PC-3 (cell line): Measurements from ENCODE around the gene CDH4. TPM values are rescaled to one million over a fixed set of nuclear protein-coding genes. Genes with fewer than 3 reads are reported as not detected.

Experiments used
- ATAC-seq: fragments of 200-7000 bp; cut with Tn5 transposase; 2 replicates; pipeline ENCODE4 v1.9.1; 2020; ENCODE audit warnings: mild to moderate bottlenecking, moderate library complexity
- BruUV-seq: library from RNA; stranded (reverse); fragments of 400-500 nt; replicated peaks from 2 replicates; lab custom pipeline; 2021; lab: Mats Ljungman, UMichigan
- CTCF ChIA-PET: fragments of 300-600 bp; sonication (Branson Sonifier 250); formaldehyde crosslinking; loops from one replicate; lab custom pipeline; 2022; ENCODE audit warnings: antibody characterized with exemption; lab: Charles Lee
- POLR2A ChIA-PET: fragments of 300-600 bp; sonication (Branson Sonifier 250); formaldehyde crosslinking; loops from one replicate; lab custom pipeline; 2022; ENCODE audit warnings: antibody characterized with exemption; ENCODE audit not compliant: unreplicated experiment; lab: Charles Lee
- DNase-seq: peaks from one replicate; pipeline ENCODE4 v3.0.0-alpha.2; 2015
- H2AFZ ChIP-seq: fragments of 300-600 bp; sonication (generic); 2 replicates; pipeline ENCODE4 v1.6.0; 2016; ENCODE audit warnings: antibody characterized with exemption, low read length
- H3F3A ChIP-seq: fragments of 300-600 bp; sonication (generic); one replicate; pipeline ENCODE4 v1.6.0; 2017; ENCODE audit warnings: antibody characterized with exemption, low read length, control low read depth, mild to moderate bottlenecking; ENCODE audit not compliant: unreplicated experiment
- H3K27ac ChIP-seq: fragments of 300-600 bp; sonication (generic); 2 replicates; pipeline ENCODE4 v1.5.1; 2016; ENCODE audit warnings: mild to moderate bottlenecking, low read length
- H3K27me3 ChIP-seq: fragments of 300-600 bp; sonication (generic); 2 replicates; pipeline ENCODE4 v1.6.1; 2016; ENCODE audit warnings: low read length, mixed read lengths
- H3K36me3 ChIP-seq: fragments of 300-600 bp; sonication (generic); 2 replicates; pipeline ENCODE4 v1.6.1; 2016; ENCODE audit warnings: low read depth, mixed run types, low read length, mixed read lengths
- H3K4me1 ChIP-seq: fragments of 300-600 bp; sonication (generic); 2 replicates; pipeline ENCODE4 v1.5.1; 2016; ENCODE audit warnings: low read length; ENCODE audit not compliant: insufficient read depth
- H3K4me2 ChIP-seq: fragments of 300-600 bp; sonication (generic); 2 replicates; pipeline ENCODE4 v1.6.0; 2016; ENCODE audit warnings: low read length
- H3K4me3 ChIP-seq: fragments of 300-600 bp; sonication (generic); 2 replicates; pipeline ENCODE4 v1.5.1; 2016; ENCODE audit warnings: mild to moderate bottlenecking, low read length, mixed read lengths
- H3K79me2 ChIP-seq: fragments of 300-600 bp; sonication (generic); 2 replicates; pipeline ENCODE4 v1.6.1; 2017; ENCODE audit warnings: low read length, mixed read lengths
- H3K9ac ChIP-seq: fragments of 300-600 bp; sonication (generic); 2 replicates; pipeline ENCODE4 v1.6.0; 2016; ENCODE audit warnings: mild to moderate bottlenecking, low read length
- H3K9me2 ChIP-seq: fragments of 300-600 bp; sonication (generic); replicated peaks from 2 replicates; pipeline ENCODE4 v1.6.1; 2016; ENCODE audit warnings: mixed run types, low read length, mixed read lengths
- H3K9me3 ChIP-seq: fragments of 300-600 bp; sonication (generic); 2 replicates; pipeline ENCODE4 v1.6.1; 2016; ENCODE audit warnings: low read length, mixed read lengths
- H4K20me1 ChIP-seq: fragments of 300-600 bp; sonication (generic); 2 replicates; pipeline ENCODE4 v1.6.1; 2016; ENCODE audit warnings: low read length, mixed read lengths
- CTCF ChIP-seq: fragments of 300-600 bp; sonication (generic); conservative IDR thresholded peaks from 2 replicates; pipeline ENCODE4 v1.5.1; 2017; ENCODE audit warnings: antibody characterized with exemption, low read depth, mild to moderate bottlenecking, low read length
- EZH2 ChIP-seq: fragments of 300-600 bp; sonication (generic); IDR thresholded peaks from one replicate; pipeline ENCODE4 v1.6.1; 2017; ENCODE audit warnings: antibody characterized with exemption, mild to moderate bottlenecking, low read length; ENCODE audit not compliant: unreplicated experiment
- EZH2phosphoT487 ChIP-seq: fragments of 300-600 bp; sonication (generic); IDR thresholded peaks from 2 replicates; pipeline ENCODE4 v1.6.1; 2018; ENCODE audit warnings: mild to moderate bottlenecking, antibody characterized with exemption, low read length, borderline replicate concordance
- intact Hi-C: fragments of 100-400 bp; cut with micrococcal nuclease; formaldehyde crosslinking; loops from 2 replicates; pipeline ENCODE4 v1.9.0; 2023
- total RNA-seq: library from RNA; depleted of rRNA; stranded (reverse); fragments of >200 nt; gene quantifications from 2 replicates; pipeline ENCODE4 v1.2.3, GENCODE V29; 2014

The CDH4 gene
- total RNA-seq, 1 experiment from 2014 or later = not detected

- Histone ChIP-seq H2AFZ (no peak overlapping the region), H3K9me3 (no peaks in the 10 kb centered on the region), H4K20me1 (no peaks in the 10 kb centered on the region), H3K9ac (no peak overlapping the region), H3K36me3 (no peaks in the 10 kb centered on the region), H3K4me2 (no peak overlapping the region), H3K4me1 (no peaks in the 10 kb centered on the region), H3F3A (no peaks in the 10 kb centered on the region), H3K27me3 (peaks cover 97% of the 10 kb centered on the region), H3K79me2 (no peaks in the 10 kb centered on the region), H3K9me2 (no peaks in the 10 kb centered on the region), H3K27ac (no peak overlapping the region), H3K4me3 (no peak overlapping the region)
- intact Hi-C loops = no loop called here
- ChIA-PET POLR2A (no interaction called here), CTCF (no interaction called here)
- TF ChIP-seq EZH2 (peak; percentile 40), EZH2phosphoT487 (no peak)
- DNase-seq = no peak
- BruUV-seq = no TSS peak
- ATAC-seq = no peak
Observed at GRCh38 chr20:61810738-61811135, 558.7 kb downstream of the CDH4 start.

- Histone ChIP-seq H2AFZ (no peak overlapping the region), H3K9me2 (no peaks in the 10 kb centered on the region), H3K9me3 (no peaks in the 10 kb centered on the region), H3K4me2 (no peak overlapping the region), H3F3A (no peaks in the 10 kb centered on the region), H3K9ac (no peak overlapping the region), H3K36me3 (no peaks in the 10 kb centered on the region), H3K79me2 (no peaks in the 10 kb centered on the region), H3K27me3 (peaks cover 97% of the 10 kb centered on the region), H4K20me1 (no peaks in the 10 kb centered on the region), H3K4me1 (no peaks in the 10 kb centered on the region), H3K27ac (no peak overlapping the region), H3K4me3 (no peak overlapping the region)
- ChIA-PET CTCF (no interaction called here), POLR2A (no interaction called here)
- intact Hi-C loops = no loop called here
- BruUV-seq = no TSS peak
- ATAC-seq = no peak
- DNase-seq = no peak
- TF ChIP-seq EZH2phosphoT487 (no peak), EZH2 (no peak), CTCF (no peak)
Observed at GRCh38 chr20:61811166-61811565, 559.1 kb downstream of the CDH4 start.

GRCh38 chr20:61812121-61812844, 560.2 kb downstream of the CDH4 start:
- Histone ChIP-seq H3K9me3 (no peaks in the 10 kb centered on the region), H3K79me2 (no peaks in the 10 kb centered on the region), H2AFZ (no peak overlapping the region), H3F3A (no peaks in the 10 kb centered on the region), H3K4me1 (no peaks in the 10 kb centered on the region), H3K9ac (no peak overlapping the region), H3K9me2 (no peaks in the 10 kb centered on the region), H3K4me3 (no peak overlapping the region), H3K27me3 (peaks cover 97% of the 10 kb centered on the region), H3K36me3 (no peaks in the 10 kb centered on the region), H3K27ac (no peak overlapping the region), H4K20me1 (no peaks in the 10 kb centered on the region), H3K4me2 (no peak overlapping the region)
- ChIA-PET POLR2A (no interaction called here), CTCF (no interaction called here)
- no peak for DNase-seq
- TF ChIP-seq CTCF = no peak
- no peak for TF ChIP-seq EZH2
- no peak for TF ChIP-seq EZH2phosphoT487
- no peak for ATAC-seq
- intact Hi-C loops = no loop called here
- BruUV-seq = no TSS peak
